ENCODE data around the gene RPS13.

RPS13 gene

GRCh38 chr11:17026487-17027082, 50.9 kb downstream of the RPS13 start:
- no peak overlapping the region for H3K9ac ChIP-seq (ENCODE audit: low read depth, low read length)
- H3K9me3 ChIP-seq (ENCODE audit: insufficient read depth, low read depth, low read length) = no peaks in the 10 kb centered on the region
- no peaks in the 10 kb centered on the region for H3K36me3 ChIP-seq (ENCODE audit: insufficient read depth, low read depth, low read length)
- no peaks in the 10 kb centered on the region for H3K27me3 ChIP-seq (ENCODE audit: insufficient read depth, low read length)
- H3K27ac ChIP-seq (ENCODE audit: low read length) = no peak overlapping the region
- no peaks in the 10 kb centered on the region for H3K4me1 ChIP-seq (ENCODE audit: insufficient read depth, low read length)
- no peak overlapping the region for H3K4me3 ChIP-seq (ENCODE audit: low read length)

GRCh38 chr11:17024924-17025323, 52.5 kb downstream of the RPS13 start:
- H3K9me3 ChIP-seq (ENCODE audit: insufficient read depth, low read depth, low read length) = no peaks in the 10 kb centered on the region
- H3K36me3 ChIP-seq (ENCODE audit: insufficient read depth, low read depth, low read length) = no peaks in the 10 kb centered on the region
- H3K9ac ChIP-seq (ENCODE audit: low read depth, low read length) = no peak overlapping the region
- no peak overlapping the region for H3K4me3 ChIP-seq (ENCODE audit: low read length)
- no peaks in the 10 kb centered on the region for H3K27me3 ChIP-seq (ENCODE audit: insufficient read depth, low read length)
- H3K27ac ChIP-seq (ENCODE audit: low read length) = no peak overlapping the region
- H3K4me1 ChIP-seq (ENCODE audit: insufficient read depth, low read length) = peaks cover 3% of the 10 kb centered on the region; the same call in 1 of the 2 replicates

All from iPS-20b (cell line).